GM18909 (cell line): ENCODE data around the gene ZNF613.
"Not testable (repeated sequence)": the region's sequence is repeated elsewhere in the genome, so short reads cannot be mapped to it uniquely, and the experiment has no call there.

ENCODE experiments used
- ATAC-seq: cut with Tn5 transposase; IDR thresholded peaks from one replicate; pipeline ENCODE4 v1.9.1; 2021; ENCODE audit warnings: mild to moderate bottlenecking; ENCODE audit not compliant: unreplicated experiment, poor library complexity

The ZNF613 gene

GRCh38 chr19:51926784-51927741 lies at the start of gene ZNF613:
Gene ZNF613 (plus strand): TSS chr19:51927472. CDS start chr19:51936221, 8,749 bp downstream.
- ATAC-seq: peak; percentile 88

- no peak for ATAC-seq
Observed at GRCh38 chr19:51882518-51882917, 44.8 kb upstream of the ZNF613 start.

GRCh38 chr19:51884713-51885112 lies 42.6 kb upstream of the ZNF613 start:
- no peak for ATAC-seq

- no peak for ATAC-seq
Observed at GRCh38 chr19:51887522-51888498, 39.5 kb upstream of the ZNF613 start, which contains the start of gene ZNF577. Gene ZNF577 (minus strand): TSS chr19:51887951. CDS start chr19:51880382, 7,569 bp downstream.

GRCh38 chr19:51889934-51890333 lies 37.3 kb upstream of the ZNF613 start:
- ATAC-seq: no peak

- no peak for ATAC-seq
Observed at GRCh38 chr19:51891193-51891747, 36.0 kb upstream of the ZNF613 start.

GRCh38 chr19:51901860-51902259 lies 25.4 kb upstream of the ZNF613 start:
- no peak for ATAC-seq

- ATAC-seq: no peak
Observed at GRCh38 chr19:51903192-51903591, 24.1 kb upstream of the ZNF613 start.

GRCh38 chr19:51904331-51905165 lies 22.7 kb upstream of the ZNF613 start, which contains the start of gene ZNF649:
Gene ZNF649 (minus strand): TSS chr19:51905017. CDS start chr19:51900107, 4,910 bp downstream.
- peak; percentile 71 for ATAC-seq

GRCh38 chr19:51905206-51905605 lies 22.1 kb upstream of the ZNF613 start:
- no peak for ATAC-seq

- ATAC-seq: not testable (repeated sequence)
Observed at GRCh38 chr19:51905639-51906038, 21.6 kb upstream of the ZNF613 start.

GRCh38 chr19:51906108-51906507 lies 21.2 kb upstream of the ZNF613 start:
- ATAC-seq: not testable (repeated sequence)

GRCh38 chr19:51907981-51908380 lies 19.3 kb upstream of the ZNF613 start:
- not testable (repeated sequence) for ATAC-seq

GRCh38 chr19:51915324-51915867 lies 11.9 kb upstream of the ZNF613 start:
- no peak for ATAC-seq

- no peak for ATAC-seq
Observed at GRCh38 chr19:51916167-51916566, 11.1 kb upstream of the ZNF613 start.

GRCh38 chr19:51919606-51920005 lies 7.7 kb upstream of the ZNF613 start:
- ATAC-seq: no peak

GRCh38 chr19:51921949-51922348 lies 5.3 kb upstream of the ZNF613 start:
- no peak for ATAC-seq

- no peak for ATAC-seq
Observed at GRCh38 chr19:51926426-51926783, 867 bp upstream of the ZNF613 start.

- ATAC-seq: no peak
Observed at GRCh38 chr19:51927859-51928258, 587 bp downstream of the ZNF613 start.
